Central memory CD8-positive, alpha-beta T cell (primary cell): Measurements from ENCODE around the gene ZNF697.

Experiments used
- ATAC-seq: fragments of 150-1000 bp; cut with Tn5 transposase; replicated peaks from 2 replicates; pipeline ENCODE4 v1.10.0; 2022; ENCODE audit warnings: mild to moderate bottlenecking, moderate FRiP score, moderate number of reproducible peaks; ENCODE audit not compliant: poor library complexity, severe bottlenecking; ENCODE audit errors: extremely low read depth
- DNase-seq, 2 donors: peaks; one replicate each; pipeline ENCODE4 v3.0.0; 2021; ENCODE audit warnings: low spot score in 2 of 2
- H3K27ac Mint-ChIP-seq: one replicate; pipeline ENCODE4 v1.8.0; 2022; ENCODE audit warnings: low read depth, mild to moderate bottlenecking, moderate library complexity, mixed read lengths
- H3K27me3 Mint-ChIP-seq: one replicate; pipeline ENCODE4 v1.8.0; 2022; ENCODE audit warnings: mixed read lengths
- H3K36me3 Mint-ChIP-seq: one replicate; pipeline ENCODE4 v1.8.0; 2022; ENCODE audit warnings: mild to moderate bottlenecking, moderate library complexity, mixed read lengths; ENCODE audit not compliant: insufficient read depth
- H3K4me1 Mint-ChIP-seq: one replicate; pipeline ENCODE4 v1.8.0; 2022; ENCODE audit warnings: mixed read lengths
- H3K4me3 Mint-ChIP-seq: one replicate; pipeline ENCODE4 v1.8.0; 2022; ENCODE audit warnings: mild to moderate bottlenecking, moderate library complexity, mixed read lengths
- H3K9me3 Mint-ChIP-seq: one replicate; pipeline ENCODE4 v1.8.0; 2022; ENCODE audit warnings: mixed read lengths

Gene ZNF697

DNA sequence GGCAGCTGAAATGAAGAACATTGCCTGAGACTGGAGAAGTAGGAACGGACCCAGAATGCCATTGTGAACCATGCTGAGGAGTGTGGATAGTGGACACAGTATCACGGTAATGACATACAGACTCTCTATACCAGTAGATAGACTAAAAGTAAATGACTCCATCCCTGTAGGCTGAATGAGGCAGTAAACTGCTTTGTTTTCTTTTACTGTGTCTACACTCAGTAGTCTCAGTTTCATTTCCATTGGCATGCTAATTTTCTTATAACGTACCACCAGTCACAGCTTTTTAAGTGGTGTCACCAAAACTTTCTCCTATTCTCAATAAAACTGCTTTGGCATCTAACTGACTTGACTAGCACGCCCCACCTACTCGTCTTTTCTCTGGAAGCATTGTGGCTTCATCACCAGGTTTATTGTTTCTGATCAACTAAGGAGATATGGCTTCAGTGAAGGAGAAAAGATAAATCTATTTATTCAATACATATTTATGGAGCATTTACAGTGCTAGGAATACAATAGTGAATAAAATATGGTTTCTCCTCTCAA is 8.4 kb upstream of the ZNF697 start:
- Mint-ChIP-seq H3K36me3 (no peaks in the 10 kb centered on the region), H3K4me1 (no peaks in the 10 kb centered on the region), H3K9me3 (no peaks in the 10 kb centered on the region), H3K4me3 (no peak overlapping the region), H3K27ac (no peak overlapping the region), H3K27me3 (peaks cover 58% of the 10 kb centered on the region)
- ATAC-seq (no peak), DNase-seq (no peak)

DNA sequence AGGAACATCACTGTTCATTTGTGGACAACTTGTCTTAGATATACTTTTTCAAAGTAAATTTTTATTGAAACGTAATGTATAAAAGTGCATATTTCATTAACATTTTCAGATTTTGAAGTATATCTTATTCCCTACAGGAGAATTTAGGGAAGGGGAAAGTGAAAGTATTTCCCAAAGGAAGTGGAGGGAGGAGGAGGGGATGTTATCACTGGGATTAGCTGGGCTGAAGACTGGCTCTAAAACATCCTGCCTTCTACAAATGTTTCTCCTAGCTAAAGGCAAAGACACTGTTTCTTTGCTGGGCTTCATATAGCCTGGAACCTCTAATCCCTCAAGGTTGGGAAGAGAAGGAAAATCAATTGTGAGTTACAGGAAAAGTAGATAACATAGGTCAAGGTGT is 7.1 kb upstream of the ZNF697 start:
- H3K4me3 Mint-ChIP-seq, result no peak overlapping the region
- H3K9me3 Mint-ChIP-seq, result no peaks in the 10 kb centered on the region
- no peaks in the 10 kb centered on the region for H3K36me3 Mint-ChIP-seq
- no peak for DNase-seq
- H3K27ac Mint-ChIP-seq, result no peak overlapping the region
- H3K4me1 Mint-ChIP-seq, result no peaks in the 10 kb centered on the region
- no peak for ATAC-seq
- H3K27me3 Mint-ChIP-seq, result peaks cover 58% of the 10 kb centered on the region

DNA sequence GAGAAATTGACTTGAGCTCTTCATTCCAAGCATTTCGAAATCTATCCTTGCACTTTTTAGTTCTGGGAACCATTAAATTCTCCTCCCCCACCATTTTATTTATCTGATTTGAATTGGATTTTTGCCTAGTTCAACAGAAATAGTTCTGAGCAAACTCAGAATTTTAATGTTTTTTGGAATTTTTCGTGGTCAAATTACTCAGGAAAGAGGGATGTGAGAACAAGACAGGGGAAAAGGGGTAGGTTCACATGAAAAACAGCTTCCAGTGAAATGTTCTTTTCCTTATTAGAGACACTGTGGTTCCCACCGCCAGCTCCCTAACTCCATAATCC is 5.7 kb upstream of the ZNF697 start:
- ATAC-seq (no peak), DNase-seq (no peak)
- H3K27ac Mint-ChIP-seq, result no peak overlapping the region
- H3K4me1 Mint-ChIP-seq, result no peaks in the 10 kb centered on the region
- no peaks in the 10 kb centered on the region for H3K36me3 Mint-ChIP-seq
- H3K9me3 Mint-ChIP-seq, result no peaks in the 10 kb centered on the region
- no peak overlapping the region for H3K4me3 Mint-ChIP-seq
- peaks cover 61% of the 10 kb centered on the region for H3K27me3 Mint-ChIP-seq

DNA sequence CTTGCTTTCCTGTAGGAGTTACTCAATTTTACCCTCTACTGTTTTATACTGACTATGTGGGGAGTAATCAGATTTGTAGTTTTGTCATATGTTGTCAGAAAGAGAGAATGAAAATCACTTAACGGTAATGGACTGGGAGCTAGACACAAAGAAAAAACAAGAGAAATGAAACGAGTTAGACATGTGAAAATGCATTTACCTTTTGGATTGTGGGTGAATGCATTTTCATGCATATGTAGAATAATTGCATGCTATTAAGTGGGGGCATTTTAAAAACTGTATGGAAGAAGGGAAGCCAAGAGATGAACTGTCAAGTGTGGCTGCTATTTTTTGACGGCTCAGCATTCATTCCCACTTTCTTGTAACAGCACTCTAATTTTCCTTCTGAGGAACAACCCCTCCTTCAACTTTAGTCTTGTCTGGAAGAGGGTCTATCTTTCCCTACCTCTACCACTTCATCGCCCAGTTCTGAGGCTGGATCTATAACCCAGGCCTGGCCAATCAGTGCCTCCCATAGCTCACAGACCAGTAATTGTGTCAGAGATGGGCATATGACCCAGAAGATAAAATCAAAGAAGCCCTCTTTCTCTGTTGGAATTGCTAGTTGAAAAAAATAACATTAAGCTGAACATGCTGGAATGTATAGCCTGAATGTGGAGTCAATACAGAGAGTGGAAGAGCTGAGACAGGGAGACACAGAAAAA is 5.2 kb upstream of the ZNF697 start:
- Mint-ChIP-seq H3K27me3 (peaks cover 65% of the 10 kb centered on the region), H3K27ac (no peak overlapping the region), H3K4me3 (no peak overlapping the region), H3K9me3 (no peaks in the 10 kb centered on the region), H3K36me3 (no peaks in the 10 kb centered on the region), H3K4me1 (no peaks in the 10 kb centered on the region)
- DNase-seq (no peak), ATAC-seq (no peak)

DNA sequence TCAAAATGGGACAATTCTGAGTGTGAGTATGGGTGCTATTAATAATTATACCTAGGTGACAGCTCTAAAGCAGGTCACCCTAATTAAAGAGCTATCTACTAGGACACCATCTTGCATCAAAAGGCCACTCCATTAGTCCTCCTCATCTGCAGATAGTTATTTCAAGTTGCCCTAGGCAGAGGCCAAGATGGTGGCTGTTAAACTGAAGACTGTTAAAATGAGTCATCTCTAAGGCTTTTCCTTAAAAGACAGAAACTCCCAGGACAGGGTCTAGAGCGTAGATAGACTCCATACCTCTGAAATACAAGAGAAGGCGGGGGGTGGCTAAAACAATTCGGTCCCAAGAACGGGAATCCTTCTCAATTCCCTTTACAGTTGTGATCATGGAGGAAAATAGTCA is 4.5 kb upstream of the ZNF697 start:
- H3K4me1 Mint-ChIP-seq, result peaks cover 2% of the 10 kb centered on the region
- no peak for DNase-seq
- no peaks in the 10 kb centered on the region for H3K36me3 Mint-ChIP-seq
- H3K9me3 Mint-ChIP-seq, result no peaks in the 10 kb centered on the region
- H3K27ac Mint-ChIP-seq, result no peak overlapping the region
- no peak for ATAC-seq
- peaks cover 69% of the 10 kb centered on the region for H3K27me3 Mint-ChIP-seq
- H3K4me3 Mint-ChIP-seq, result no peak overlapping the region

DNA sequence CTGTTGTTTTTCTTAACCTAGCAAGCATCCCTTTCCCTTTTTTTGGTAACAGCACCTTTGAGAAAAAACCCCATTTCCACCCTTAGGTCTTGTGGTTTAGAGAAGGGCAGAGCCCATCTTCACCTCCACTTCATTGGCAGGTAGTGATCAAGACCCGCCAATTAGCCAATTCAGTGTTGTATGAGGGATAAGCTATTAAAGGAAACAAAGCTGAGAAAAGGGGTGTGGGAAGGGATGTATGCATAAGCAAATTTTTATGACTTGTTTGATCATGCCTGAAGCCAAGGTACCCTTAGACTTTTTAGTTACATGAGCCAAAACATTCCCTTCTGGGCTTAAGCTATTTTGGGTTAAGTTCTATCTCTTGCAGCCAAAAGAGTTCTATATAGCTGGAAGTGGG is 3.6 kb upstream of the ZNF697 start:
- ATAC-seq (no peak), DNase-seq (no peak)
- H3K27ac Mint-ChIP-seq, result no peak overlapping the region
- H3K9me3 Mint-ChIP-seq, result no peaks in the 10 kb centered on the region
- no peak overlapping the region for H3K4me3 Mint-ChIP-seq
- peaks cover 5% of the 10 kb centered on the region for H3K4me1 Mint-ChIP-seq
- H3K36me3 Mint-ChIP-seq, result no peaks in the 10 kb centered on the region
- H3K27me3 Mint-ChIP-seq, result peaks cover 79% of the 10 kb centered on the region

DNA sequence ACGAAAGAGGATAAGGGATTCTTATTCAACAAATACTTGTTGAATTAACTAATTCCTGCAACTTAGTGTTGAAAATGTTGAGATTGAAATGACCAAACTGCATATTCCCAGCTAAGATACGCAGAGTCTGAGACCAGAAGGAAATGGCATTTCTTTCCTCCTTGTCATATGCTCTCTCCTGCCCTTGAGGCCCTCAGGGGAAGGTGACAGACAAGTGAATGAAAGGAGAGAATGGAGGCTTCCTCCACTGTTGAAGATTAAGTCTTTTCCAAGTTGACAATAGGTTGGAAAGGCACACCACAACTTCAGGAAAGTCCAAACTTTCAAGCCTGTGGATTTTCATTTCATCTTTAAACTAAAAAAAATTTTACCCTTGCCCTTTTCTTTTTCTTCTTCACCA is 3.1 kb upstream of the ZNF697 start:
- DNase-seq (no peak), ATAC-seq (no peak)
- H3K9me3 Mint-ChIP-seq, result no peaks in the 10 kb centered on the region
- peaks cover 81% of the 10 kb centered on the region for H3K27me3 Mint-ChIP-seq
- peaks cover 5% of the 10 kb centered on the region for H3K4me1 Mint-ChIP-seq
- H3K27ac Mint-ChIP-seq, result no peak overlapping the region
- H3K36me3 Mint-ChIP-seq, result no peaks in the 10 kb centered on the region
- no peak overlapping the region for H3K4me3 Mint-ChIP-seq

DNA sequence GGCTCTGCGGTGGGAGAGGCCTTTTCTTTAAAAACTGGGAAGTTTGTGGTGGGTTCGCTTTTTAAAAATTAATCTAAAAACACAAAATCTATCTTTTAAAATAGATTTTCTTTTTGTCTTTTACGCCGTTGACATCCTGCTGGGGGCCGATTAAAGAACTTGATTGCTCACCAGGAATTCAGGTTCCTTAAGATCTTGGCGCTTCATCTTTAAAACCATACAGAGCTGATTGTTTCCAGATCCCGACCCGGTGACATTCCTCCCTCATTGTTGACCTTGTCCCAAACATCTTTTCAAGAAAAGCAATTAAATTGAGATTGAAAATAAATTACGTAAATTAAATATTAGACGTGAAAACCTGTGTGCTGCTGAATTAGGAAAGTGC is 546 bp upstream of the ZNF697 start:
- Mint-ChIP-seq H3K4me1 (peaks cover 5% of the 10 kb centered on the region), H3K36me3 (no peaks in the 10 kb centered on the region), H3K4me3 (peak overlapping the region; percentile 48), H3K27me3 (peaks cover 86% of the 10 kb centered on the region), H3K27ac (no peak overlapping the region), H3K9me3 (no peaks in the 10 kb centered on the region)
- DNase-seq, result no peak
- ATAC-seq, result no peak

DNA sequence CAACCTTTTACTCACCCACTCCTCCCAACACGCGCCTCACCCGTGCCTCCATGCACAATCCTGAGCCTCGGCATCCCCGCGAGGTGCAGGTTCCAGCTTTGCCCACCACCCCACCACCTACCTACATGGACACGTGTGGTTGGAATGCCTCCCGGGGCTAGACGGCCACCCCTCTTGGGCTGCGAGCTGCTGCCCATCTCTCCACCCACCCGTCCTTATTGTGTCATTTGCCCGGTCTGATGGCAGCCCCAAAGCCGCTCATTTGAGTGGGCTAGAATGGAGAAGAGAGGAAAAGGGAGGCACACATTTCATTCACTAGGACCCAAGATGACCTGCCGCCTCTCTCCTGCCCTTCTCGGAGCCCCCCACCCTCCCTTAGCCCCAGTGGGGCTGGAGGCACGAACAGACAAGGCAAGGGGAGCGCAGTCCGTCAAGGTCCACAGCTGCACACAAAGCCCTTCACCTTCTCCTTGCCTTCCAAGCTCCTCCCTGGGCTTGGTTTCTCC is 785 bp downstream of the ZNF697 start:
- H3K9me3 Mint-ChIP-seq, result no peaks in the 10 kb centered on the region
- H3K27ac Mint-ChIP-seq, result no peak overlapping the region
- H3K4me3 Mint-ChIP-seq, result peak overlapping the region; percentile 48
- no peak for DNase-seq
- peaks cover 5% of the 10 kb centered on the region for H3K4me1 Mint-ChIP-seq
- peaks cover 89% of the 10 kb centered on the region for H3K27me3 Mint-ChIP-seq
- no peak for ATAC-seq
- no peaks in the 10 kb centered on the region for H3K36me3 Mint-ChIP-seq

DNA sequence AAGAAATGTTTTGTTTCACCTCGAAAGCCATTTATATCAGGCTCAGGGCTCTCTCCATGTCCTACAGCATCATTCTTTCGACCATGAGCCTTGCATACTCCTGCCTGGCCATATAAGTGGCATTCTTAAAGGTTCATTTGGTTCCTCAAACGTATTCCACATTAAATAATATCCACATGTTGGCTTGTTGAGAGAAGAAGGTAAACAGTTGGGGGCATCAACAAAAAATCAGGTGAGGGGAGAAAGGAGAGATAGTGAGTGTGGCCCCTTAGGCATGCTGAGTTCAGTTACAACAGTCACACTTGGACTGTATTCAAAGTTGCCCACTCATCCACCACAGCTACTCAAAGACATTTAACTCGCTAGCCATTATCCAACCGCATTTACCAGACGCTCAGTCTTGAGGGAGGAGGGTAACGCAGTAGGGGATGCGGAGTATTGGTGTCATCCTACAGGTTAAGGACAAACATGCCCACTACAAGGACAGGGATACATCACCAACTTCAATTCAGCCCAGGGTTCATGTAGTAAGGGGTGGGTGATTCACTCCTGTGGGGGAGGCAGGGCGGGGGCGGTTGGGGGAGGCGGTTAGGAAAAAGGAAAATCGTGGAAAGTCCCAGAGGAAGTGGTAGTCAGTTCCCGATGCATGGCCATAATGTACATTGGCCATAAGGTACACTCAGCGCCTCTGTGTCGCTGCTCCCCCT is 1.4 kb downstream of the ZNF697 start:
- Mint-ChIP-seq H3K4me3 (no peak overlapping the region), H3K9me3 (no peaks in the 10 kb centered on the region), H3K27ac (no peak overlapping the region), H3K36me3 (no peaks in the 10 kb centered on the region), H3K27me3 (peaks cover 92% of the 10 kb centered on the region), H3K4me1 (peaks cover 5% of the 10 kb centered on the region)
- DNase-seq (no peak), ATAC-seq (no peak)

DNA sequence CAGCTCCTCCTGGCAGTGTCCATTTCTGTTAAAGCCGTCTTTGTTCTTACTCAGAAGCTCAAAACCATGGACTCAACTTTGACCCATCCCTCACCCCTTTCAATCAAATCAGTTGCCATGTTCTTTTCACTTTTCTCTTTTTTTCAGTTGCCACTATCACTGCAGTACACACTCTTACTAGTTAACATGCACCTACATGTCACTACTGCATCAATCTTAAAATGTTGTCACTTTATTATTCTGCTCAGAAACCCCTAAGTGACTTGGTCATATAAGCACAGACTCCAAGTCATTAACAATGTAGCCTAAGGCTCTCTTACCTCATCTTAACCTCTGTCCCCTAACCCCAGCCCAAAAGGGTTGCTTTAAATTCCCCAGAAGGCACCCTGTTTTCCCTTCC is 9.0 kb downstream of the ZNF697 start:
- Mint-ChIP-seq H3K36me3 (no peaks in the 10 kb centered on the region), H3K27me3 (peaks cover 30% of the 10 kb centered on the region), H3K4me1 (no peaks in the 10 kb centered on the region), H3K9me3 (no peaks in the 10 kb centered on the region), H3K4me3 (no peak overlapping the region), H3K27ac (no peak overlapping the region)
- ATAC-seq, result no peak
- no peak for DNase-seq

DNA sequence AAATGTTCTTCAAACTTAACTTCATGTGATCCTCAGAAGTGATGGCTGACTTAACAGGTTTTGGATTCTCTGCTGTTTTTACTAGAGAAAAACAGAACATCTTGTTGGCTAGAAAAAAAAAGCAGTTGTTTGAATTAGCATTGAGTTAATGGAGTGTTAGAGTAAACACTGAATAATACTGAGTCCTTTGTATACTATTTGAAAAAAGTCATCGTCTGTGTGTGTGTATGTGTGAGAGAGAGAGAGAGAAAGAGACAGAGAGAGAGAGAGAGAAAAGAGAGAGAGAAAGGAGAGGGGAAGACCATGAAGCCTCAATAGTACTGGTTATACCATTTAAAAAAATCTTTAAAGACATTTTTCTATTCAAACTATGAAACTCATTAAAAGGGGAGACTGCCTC is 10.4 kb downstream of the ZNF697 start:
- ATAC-seq (no peak), DNase-seq (no peak)
- H3K27ac Mint-ChIP-seq, result no peak overlapping the region
- H3K4me3 Mint-ChIP-seq, result no peak overlapping the region
- H3K9me3 Mint-ChIP-seq, result no peaks in the 10 kb centered on the region
- H3K36me3 Mint-ChIP-seq, result no peaks in the 10 kb centered on the region
- H3K27me3 Mint-ChIP-seq, result peaks cover 30% of the 10 kb centered on the region
- no peaks in the 10 kb centered on the region for H3K4me1 Mint-ChIP-seq

DNA sequence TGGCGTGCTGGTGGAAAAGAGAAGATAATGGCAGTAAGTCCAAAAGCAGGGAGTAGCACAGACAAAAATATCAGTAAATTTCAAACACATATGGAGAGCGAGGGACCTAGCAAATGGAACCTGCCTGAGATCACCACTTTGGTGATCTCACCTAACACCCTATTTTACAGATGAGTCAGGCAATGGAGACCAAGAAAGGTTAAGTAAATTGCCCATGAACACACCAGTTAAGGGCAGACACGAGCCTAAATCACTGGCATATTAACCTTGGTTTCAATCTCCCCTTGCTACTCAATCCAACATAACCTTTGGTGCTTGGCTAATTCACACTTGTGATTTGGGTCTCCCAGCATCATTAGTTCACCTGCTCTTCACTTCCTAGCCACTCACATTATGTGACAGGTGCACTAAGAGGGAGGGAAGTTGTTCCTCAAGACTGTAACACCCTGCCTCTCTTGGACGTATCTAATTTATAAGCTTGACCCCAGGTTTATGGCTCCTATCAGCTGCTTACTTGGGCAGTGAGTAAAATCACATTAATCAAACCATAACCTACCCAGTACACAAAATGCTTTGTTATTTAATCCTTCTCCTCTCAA is 11.5 kb downstream of the ZNF697 start:
- no peak overlapping the region for H3K27ac Mint-ChIP-seq
- peaks cover 30% of the 10 kb centered on the region for H3K27me3 Mint-ChIP-seq
- no peak for ATAC-seq
- no peaks in the 10 kb centered on the region for H3K36me3 Mint-ChIP-seq
- DNase-seq, result no peak
- H3K9me3 Mint-ChIP-seq, result no peaks in the 10 kb centered on the region
- no peak overlapping the region for H3K4me3 Mint-ChIP-seq
- no peaks in the 10 kb centered on the region for H3K4me1 Mint-ChIP-seq
